Activated gamma-delta T cell treated with anti-CD3 and anti-CD28 coated beads, Interleukin-2, amount 50 U/mL, for 16 hours (primary cell): Measurements from ENCODE around the gene FFAR3.

Source experiments
- DNase-seq: peaks from one replicate; pipeline ENCODE4 v3.0.0-alpha.2; 2020; ENCODE audit warnings: low read depth

FFAR3 gene

GRCh38 chr19:35331551-35332214, 26.6 kb upstream of the FFAR3 start:
- no peak for DNase-seq

DNA sequence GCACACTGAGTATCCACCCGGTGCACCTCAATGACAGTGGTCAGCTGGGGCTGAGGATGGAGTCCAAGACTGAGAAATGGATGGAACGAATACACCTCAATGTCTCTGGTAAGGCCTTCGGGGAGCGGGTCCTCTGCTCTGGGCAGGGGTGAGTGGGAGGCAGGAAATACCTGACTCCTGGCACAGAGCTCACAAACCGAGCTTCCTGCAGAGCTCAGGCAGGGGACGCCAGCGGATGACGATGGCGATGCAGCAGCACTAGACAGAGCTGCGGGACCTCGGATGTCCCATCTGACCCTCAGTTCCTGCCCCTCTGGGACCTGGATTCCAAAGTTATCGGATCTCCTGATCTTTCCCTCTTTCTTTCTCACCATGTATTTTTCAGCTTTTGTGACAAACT, 25.4 kb upstream of the FFAR3 start:
- no peak for DNase-seq

DNA sequence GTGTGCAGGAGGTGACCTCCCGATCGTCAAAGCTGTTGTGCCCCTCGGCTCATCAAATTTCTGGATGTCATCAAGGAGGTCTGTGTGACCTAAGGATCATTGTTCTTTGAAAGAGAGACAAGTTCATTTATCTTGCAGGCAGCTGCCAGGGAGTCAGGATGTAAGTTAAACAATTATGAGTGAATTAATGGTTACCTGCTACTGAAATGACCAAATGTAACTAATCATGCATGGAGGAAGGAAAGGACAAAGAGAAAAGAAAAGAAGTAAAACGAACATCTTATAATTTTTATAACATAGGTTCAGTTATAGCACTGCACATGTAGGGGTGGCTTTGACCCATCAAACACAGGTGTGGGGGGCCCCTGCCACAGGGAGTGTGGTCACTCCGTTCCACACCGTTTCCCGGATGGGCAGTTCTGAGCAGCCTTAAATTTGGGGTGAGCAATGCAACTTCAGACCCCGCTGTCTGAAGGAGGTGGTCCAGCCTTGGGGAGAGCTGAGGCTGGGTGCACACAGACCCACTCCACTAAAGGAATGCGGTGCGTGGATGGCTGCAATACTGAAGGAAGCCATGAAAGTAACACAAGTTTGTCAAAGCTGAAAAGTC, 24.0 kb upstream of the FFAR3 start:
- DNase-seq, result no peak

DNA sequence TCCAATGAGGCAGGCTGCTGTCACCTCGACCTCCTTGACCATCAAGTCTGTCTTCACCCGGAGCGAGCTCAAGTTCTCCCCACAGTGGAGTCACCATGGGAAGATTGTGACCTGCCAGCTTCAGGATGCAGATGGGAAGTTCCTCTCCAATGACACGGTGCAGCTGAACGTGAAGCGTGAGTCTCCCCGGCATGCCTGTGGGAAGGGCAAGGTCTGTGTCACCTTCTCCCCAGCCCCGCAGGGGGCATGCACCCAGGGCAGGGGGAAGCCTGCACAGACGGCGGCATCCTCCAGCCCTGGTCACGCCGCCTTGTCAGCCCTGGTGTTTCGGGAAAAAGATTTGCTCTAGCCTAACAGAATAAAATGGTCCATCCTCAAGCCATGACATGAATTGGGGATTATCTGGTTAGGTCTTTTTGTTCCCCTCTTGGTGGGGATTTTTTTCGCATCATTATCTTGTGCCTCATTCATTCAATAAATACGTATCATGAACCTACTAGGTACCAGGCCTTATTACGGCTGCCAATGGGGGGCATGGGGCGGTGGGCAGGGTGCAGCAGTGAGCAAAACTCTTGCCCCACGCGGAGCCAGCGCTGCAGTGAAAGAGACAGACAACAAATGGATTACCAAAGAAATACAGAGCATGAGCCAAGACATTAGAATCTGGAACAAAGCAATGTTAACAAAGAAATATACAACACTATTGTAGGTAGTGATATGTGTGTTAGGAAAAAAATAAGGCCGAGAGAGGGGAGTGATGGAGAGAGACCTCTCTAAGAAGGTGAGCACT, 21.9 kb upstream of the FFAR3 start:
- DNase-seq, result no peak

- no peak for DNase-seq
These were observed 20.9 kb upstream of the FFAR3 start for GRCh38 chr19:35337097-35337983.

DNA sequence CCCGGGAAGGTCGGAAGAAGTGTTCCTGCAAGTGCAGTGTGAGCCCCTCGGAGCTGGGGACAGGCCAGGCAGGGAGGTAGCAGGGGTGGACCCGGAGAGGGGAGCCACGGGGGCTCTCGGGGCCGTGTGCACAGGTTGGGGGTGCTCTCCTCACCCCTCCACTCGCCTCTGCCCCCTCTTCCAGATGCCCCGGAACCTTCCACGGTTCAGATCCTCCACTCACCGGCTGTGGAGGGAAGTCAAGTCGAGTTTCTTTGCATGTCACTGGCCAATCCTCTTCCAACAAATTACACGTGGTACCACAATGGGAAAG, 20.3 kb upstream of the FFAR3 start:
- no peak for DNase-seq

GRCh38 chr19:35340431-35340830, 17.8 kb upstream of the FFAR3 start:
- no peak for DNase-seq

DNA sequence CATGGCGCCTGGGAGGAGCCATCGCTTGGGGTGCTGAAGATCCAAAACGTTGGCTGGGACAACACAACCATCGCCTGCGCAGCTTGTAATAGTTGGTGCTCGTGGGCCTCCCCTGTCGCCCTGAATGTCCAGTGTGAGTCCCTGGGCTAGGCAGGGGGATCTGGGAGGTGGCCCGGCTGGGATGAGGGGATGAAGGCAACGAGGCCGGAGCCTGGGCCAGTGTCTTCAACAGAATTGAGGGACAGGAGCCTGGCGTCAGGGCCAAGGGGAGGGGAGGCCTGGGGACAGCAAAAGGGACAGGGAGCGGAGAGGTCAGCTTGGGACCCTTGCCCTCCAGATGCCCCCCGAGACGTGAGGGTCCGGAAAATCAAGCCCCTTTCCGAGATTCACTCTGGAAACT, 17.3 kb upstream of the FFAR3 start:
- no peak for DNase-seq

- DNase-seq, result no peak
These were observed 16.6 kb upstream of the FFAR3 start for GRCh38 chr19:35341565-35342225.

- no peak for DNase-seq
These were observed 15.8 kb upstream of the FFAR3 start for GRCh38 chr19:35342430-35342829.

- no peak for DNase-seq
These were observed 13.7 kb upstream of the FFAR3 start for GRCh38 chr19:35344511-35345031.

GRCh38 chr19:35345671-35346111, 12.6 kb upstream of the FFAR3 start:
- no peak for DNase-seq

DNA sequence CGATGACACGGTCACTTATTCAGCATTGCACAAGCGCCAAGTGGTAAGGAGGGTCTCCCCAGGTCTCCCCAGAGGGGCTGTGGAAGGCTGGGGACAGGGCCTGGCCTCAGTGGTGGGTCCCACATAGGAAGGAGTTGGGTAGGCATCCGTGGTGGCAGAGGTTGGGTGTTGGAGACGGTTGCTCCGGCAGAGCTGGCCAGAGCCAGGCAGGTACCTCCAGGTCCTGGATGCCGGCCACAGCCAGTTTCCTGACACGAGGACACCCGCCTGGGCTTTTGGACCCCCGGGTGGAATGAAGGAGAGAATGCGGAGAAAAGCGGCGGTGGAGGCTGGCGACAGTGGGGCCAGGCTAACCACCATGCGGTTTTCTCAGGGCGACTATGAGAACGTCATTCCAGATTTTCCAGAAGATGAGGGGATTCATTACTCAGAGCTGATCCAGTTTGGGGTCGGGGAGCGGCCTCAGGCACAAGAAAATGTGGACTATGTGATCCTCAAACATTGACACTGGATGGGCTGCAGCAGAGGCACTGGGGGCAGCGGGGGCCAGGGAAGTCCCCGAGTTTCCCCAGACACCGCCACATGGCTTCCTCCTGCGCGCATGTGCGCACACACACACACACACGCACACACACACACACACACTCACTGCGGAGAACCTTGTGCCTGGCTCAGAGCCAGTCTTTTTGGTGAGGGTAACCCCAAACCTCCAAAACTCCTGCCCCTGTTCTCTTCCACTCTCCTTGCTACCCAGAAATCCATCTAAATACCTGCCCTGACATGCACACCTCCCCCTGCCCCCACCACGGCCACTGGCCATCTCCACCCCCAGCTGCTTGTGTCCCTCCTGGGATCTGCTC, 11.8 kb upstream of the FFAR3 start:
- peak; percentile 48 for DNase-seq

DNA sequence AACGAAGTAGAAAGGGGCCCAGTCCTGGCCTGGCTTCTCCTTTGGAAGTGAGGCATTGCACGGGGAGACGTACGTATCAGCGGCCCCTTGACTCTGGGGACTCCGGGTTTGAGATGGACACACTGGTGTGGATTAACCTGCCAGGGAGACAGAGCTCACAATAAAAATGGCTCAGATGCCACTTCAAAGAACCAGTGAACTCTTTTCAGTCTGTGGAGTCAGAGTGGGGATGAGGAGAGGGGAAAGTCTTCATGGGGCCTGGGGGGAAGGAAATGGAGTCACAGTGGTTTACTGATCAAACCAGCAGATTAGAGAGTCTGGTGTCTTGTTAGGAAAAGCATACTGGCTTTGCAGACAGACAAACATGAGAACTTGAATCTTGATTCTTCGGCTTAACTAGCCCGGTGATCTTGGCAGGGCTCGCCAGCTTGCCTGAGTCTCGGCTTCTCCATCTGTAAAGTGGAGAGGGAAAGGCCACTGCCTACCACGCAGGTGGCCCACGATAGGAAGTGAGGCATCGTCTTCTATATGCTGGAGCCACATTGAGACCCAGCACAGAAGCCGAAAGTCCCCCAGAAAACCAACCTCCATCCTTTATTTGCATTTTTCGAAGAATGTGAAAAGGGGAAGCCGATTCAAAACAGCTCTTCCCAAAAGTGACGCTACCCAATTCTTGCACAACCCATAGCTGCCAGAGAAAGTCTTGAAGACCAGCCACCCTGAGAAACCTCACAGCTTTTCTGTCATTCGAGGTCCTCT, 10.9 kb upstream of the FFAR3 start, which contains the start of gene FFAR1:
Gene FFAR1 (plus strand): TSS at position 732 of the 759 bp plus-strand sequence. CDS start 3,650 bp downstream, outside the sequence.
- no peak for DNase-seq

DNA sequence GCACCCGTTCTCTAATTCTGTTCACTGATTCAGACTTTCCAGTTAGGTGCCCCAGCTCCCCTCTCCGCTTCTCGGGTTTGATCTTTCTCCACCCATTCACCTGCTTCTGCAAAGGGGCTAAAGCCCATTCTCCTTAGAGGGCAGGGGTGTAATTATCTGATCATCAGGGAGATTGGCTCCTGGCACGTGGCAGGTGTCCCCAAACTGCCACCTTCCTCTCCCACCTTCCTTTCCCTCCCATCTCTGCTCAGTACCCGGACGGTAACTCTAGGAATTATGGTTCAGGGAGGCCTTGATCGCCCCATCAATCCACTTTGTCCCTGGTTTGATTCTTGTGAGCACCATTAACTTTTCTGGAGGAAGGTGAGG, 10.3 kb upstream of the FFAR3 start:
- DNase-seq, result no peak

DNA sequence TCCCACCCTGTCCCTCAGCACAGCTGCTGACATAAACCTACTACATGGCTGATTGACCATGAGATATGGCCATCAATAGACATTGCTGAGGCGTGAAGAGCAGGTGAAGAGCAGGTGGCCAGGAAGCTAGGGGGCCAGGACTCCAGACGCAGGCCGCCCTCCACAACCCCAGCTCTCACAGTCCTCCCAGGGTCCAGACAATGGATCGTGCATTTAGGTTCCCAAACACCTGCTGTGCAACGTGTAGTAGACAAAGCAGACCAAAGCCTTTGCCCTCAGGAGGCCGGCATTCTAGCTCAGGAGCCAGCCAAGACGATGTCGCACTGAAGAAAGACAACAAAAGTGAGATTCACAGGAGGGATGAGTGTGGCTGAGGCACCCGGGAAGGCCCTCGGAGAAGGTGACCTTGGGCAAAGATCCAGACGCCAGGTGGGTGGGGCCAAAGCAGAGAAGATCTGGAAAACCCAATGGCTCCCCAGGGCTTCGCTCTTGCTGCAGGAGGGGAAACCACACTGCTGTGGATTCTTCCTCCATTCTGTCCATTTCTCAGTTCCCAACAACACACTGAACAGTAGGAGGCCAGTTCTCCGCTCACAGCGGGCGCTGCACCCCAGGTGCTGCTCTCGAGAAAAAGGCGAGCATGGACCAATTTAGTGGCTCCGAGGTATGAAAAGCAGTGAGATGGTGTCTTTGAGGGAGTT, 9.2 kb upstream of the FFAR3 start:
- no peak for DNase-seq

- no peak for DNase-seq
These were observed 8.4 kb upstream of the FFAR3 start for GRCh38 chr19:35349614-35350521.

GRCh38 chr19:35350591-35350990, 7.7 kb upstream of the FFAR3 start:
- no peak for DNase-seq
